OCI-LY7 (cell line): ENCODE data around the gene TMEM178B.

Source experiments
- CTCF ChIP-seq: fragments of 200-600 bp; sonication (generic); conservative IDR thresholded peaks from 2 replicates; pipeline ENCODE4 v1.5.1; 2014; ENCODE audit warnings: mild to moderate bottlenecking, antibody characterized with exemption, low read length, moderate library complexity, mixed read lengths
- EZH2phosphoT487 ChIP-seq: fragments of 200-600 bp; sonication (generic); IDR thresholded peaks from 2 replicates; pipeline ENCODE4 v1.6.1; 2018; ENCODE audit warnings: low read depth, borderline replicate concordance, mild to moderate bottlenecking, mixed run types, antibody characterized with exemption, low read length, moderate library complexity, mixed read lengths

- TF ChIP-seq CTCF (no peak), EZH2phosphoT487 (no peak)
These were observed 128.7 kb downstream of the TMEM178B start for GRCh38 chr7:141202535-141202934.
